Testis (tissue), 2 donors: ENCODE results near the gene PSIP1.

ENCODE experiments used
- CTCF ChIP-seq, 3 experiments: fragments of 450-650 bp in 2 of 3; fragments of 200-600 bp in 1 of 3; sonication (generic) in 1 of 3; IDR thresholded peaks; one replicate each; pipeline ENCODE4 v1.5.1; 2016 to 2019; ENCODE audit warnings: antibody characterized with exemption in 3 of 3, mild to moderate bottlenecking in 2 of 3, moderate library complexity in 1 of 3
- POLR2A ChIP-seq: fragments of 450-650 bp; IDR thresholded peaks from one replicate; pipeline ENCODE4 v1.6.1; 2017; ENCODE audit warnings: antibody characterized with exemption, mild to moderate bottlenecking, moderate library complexity

- TF ChIP-seq CTCF (IDR thresholded peaks at IDR 0.05) (no peak), POLR2A (no peak)
Measured at GRCh38 chr9:15444141-15444540, 66.6 kb downstream of the PSIP1 start.
